CD4-positive, alpha-beta memory T cell (primary cell): ENCODE measurements around the gene DLGAP1. TPM values are rescaled to one million over a fixed set of nuclear protein-coding genes. Genes with fewer than 3 reads are reported as not detected.

Experiments used
- CTCF ChIA-PET: fragments of 350-600 bp; sonication (Branson Sonifier 250); formaldehyde crosslinking; loops from one replicate; lab custom pipeline; 2021; ENCODE audit warnings: inconsistent platforms; ENCODE audit not compliant: partially characterized antibody; lab: Charles Lee
- POLR2A ChIA-PET: fragments of 350-600 bp; sonication (Branson Sonifier 250); formaldehyde crosslinking; loops from one replicate; lab custom pipeline; 2021; ENCODE audit not compliant: partially characterized antibody; lab: Charles Lee
- DNase-seq, 5 donors: peaks; one replicate each; pipeline versions ENCODE4 v3.0.0 to v3.0.0-alpha.2; 2020 to 2022; ENCODE audit warnings: mixed read lengths in 1 of 5
- H3K27ac ChIP-seq: one replicate; pipeline ENCODE4 v1.7.0; 2013; ENCODE audit warnings: low read depth, low read length
- H3K27me3 ChIP-seq: 2 replicates; pipeline ENCODE4 v1.7.0; 2013; ENCODE audit warnings: mild to moderate bottlenecking, low read length, moderate library complexity; ENCODE audit not compliant: insufficient read depth
- H3K36me3 ChIP-seq: 2 replicates; pipeline ENCODE4 v1.7.0; 2013; ENCODE audit warnings: mild to moderate bottlenecking, low read length, moderate library complexity; ENCODE audit not compliant: insufficient read depth
- H3K4me1 ChIP-seq: 2 replicates; pipeline ENCODE4 v1.7.0; 2013; ENCODE audit warnings: mild to moderate bottlenecking, low read length, moderate library complexity; ENCODE audit not compliant: insufficient read depth
- H3K4me3 ChIP-seq, 2 donors: one replicate each; pipeline ENCODE4 v1.7.0; 2013; ENCODE audit warnings: low read length in 2 of 2, mild to moderate bottlenecking in 1 of 2
- H3K9me3 ChIP-seq, 2 donors: one replicate each; pipeline ENCODE4 v1.7.0; 2013; ENCODE audit warnings: low read length in 2 of 2, control low read depth in 1 of 2; ENCODE audit not compliant: control insufficient read depth in 1 of 2
- H3K27ac Mint-ChIP-seq, 7 donors: one replicate each; pipeline ENCODE4 v1.8.0; 2020 to 2021; ENCODE audit warnings: mixed read lengths in 7 of 7, mild to moderate bottlenecking in 6 of 7, inconsistent platforms in 3 of 7, moderate library complexity in 3 of 7
- H3K27me3 Mint-ChIP-seq, 2 donors: one replicate each; pipeline ENCODE4 v1.8.0; 2020 to 2021; ENCODE audit warnings: mixed read lengths in 2 of 2
- H3K36me3 Mint-ChIP-seq, 2 donors: one replicate each; pipeline ENCODE4 v1.8.0; 2020 to 2021; ENCODE audit warnings: mixed read lengths in 2 of 2, inconsistent platforms in 1 of 2, mild to moderate bottlenecking in 1 of 2
- H3K4me1 Mint-ChIP-seq, 4 donors: one replicate each; pipeline ENCODE4 v1.8.0; 2020 to 2021; ENCODE audit warnings: mixed read lengths in 4 of 4, mild to moderate bottlenecking in 1 of 4
- H3K4me3 Mint-ChIP-seq, 8 donors: one replicate each; pipeline ENCODE4 v1.8.0; 2020 to 2021; ENCODE audit warnings: mixed read lengths in 8 of 8, mild to moderate bottlenecking in 7 of 8, moderate library complexity in 6 of 8, inconsistent platforms in 3 of 8
- H3K9me3 Mint-ChIP-seq, 8 donors: one replicate each; pipeline ENCODE4 v1.8.0; 2020 to 2021; ENCODE audit warnings: mixed read lengths in 8 of 8, mild to moderate bottlenecking in 5 of 8, inconsistent platforms in 3 of 8, moderate library complexity in 1 of 8
- intact Hi-C: fragments of 100-400 bp; cut with micrococcal nuclease; formaldehyde crosslinking; loops from one replicate; pipeline ENCODE4 v1.15.1; 2023
- polyA plus RNA-seq, 2 donors: library from polyadenylated mRNA; unstranded; fragments of 300-500 nt; fragmentation: Illumina TruSeq; gene quantifications; one replicate each; pipeline ENCODE4 v1.2.3, GENCODE V29; 2021
- total RNA-seq, 2 experiments: library from RNA; stranded (reverse); gene quantifications; one replicate each; pipeline ENCODE4 v1.2.3, GENCODE V29; 2021

DLGAP1 gene
- total and polyA plus RNA-seq, 4 experiments from 2014 or later, result 0.17 to 0.71 (median 0.45) TPM

DNA sequence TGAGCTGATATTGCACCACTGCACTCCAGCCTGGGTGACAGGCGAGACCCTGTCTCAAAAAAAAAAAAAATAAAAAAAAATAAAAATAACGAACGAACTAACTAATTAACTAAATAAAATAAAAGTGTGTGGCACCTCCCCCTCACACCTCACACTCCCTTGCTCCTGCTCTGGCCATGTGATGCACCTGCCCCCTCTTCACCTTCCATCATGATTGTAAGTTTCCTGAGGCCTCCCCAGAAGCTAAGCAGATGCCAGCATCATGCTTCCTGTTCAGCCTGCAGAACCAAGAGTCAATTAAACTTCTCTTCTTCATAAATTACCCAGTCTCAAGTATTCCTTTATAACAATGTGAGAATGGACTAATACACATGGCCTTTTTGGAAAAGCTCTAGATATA is 773.0 kb downstream of the DLGAP1 start:
- ChIA-PET POLR2A (no interaction called here), CTCF (interaction anchor here (1.5 kb wide), 1 partner anchor 16 kb away, joined by 4 read pairs; no protein-coding TSS in a partner anchor)

DNA sequence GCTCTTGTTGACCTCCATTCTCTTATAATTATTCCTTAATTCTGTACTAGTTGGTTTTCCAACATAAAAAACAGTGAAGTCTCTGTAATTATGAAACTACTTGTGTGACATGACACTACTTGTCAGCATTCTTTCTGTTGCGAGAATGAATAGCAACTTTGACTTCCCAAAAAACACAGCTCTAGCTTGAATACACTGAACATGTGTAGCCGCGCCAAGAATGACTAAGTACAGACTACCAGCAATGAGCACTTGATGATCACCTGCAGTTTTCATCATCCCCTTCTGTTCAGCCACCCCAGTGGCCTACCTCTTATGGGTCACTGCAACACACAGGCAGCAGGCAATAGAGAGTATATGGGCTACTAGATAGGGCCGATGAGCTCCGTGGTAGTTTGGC is 775.9 kb downstream of the DLGAP1 start:
- intact Hi-C loops, result no loop called here
- H3K27ac Mint-ChIP-seq, result no peak overlapping the region
- H3K4me1 Mint-ChIP-seq, result no peaks in the 10 kb centered on the region
- Histone ChIP-seq H3K4me3 (no peak overlapping the region), H3K27ac (no peak overlapping the region), H3K4me1 (no peaks in the 10 kb centered on the region), H3K36me3 (no peaks in the 10 kb centered on the region), H3K9me3 (no peaks in the 10 kb centered on the region), H3K27me3 (no peaks in the 10 kb centered on the region)
- peaks cover 2 to 9% of the 10 kb centered on the region in 2 donors for H3K36me3 Mint-ChIP-seq
- H3K27me3 Mint-ChIP-seq, result peaks cover 8 to 14% of the 10 kb centered on the region in 2 donors
- H3K4me3 Mint-ChIP-seq, result no peak overlapping the region
- DNase-seq, result no peak
- CTCF ChIA-PET, result no interaction called here
- H3K9me3 Mint-ChIP-seq, result peaks cover 2 to 9% (median 5%) of the 10 kb centered on the region in 8 donors
- POLR2A ChIA-PET, result no interaction called here

More for the DNA sequence above, 773.0 kb downstream of the DLGAP1 start:
- Histone ChIP-seq H3K27me3 (no peaks in the 10 kb centered on the region), H3K4me3 (no peak overlapping the region), H3K4me1 (no peaks in the 10 kb centered on the region), H3K36me3 (no peaks in the 10 kb centered on the region), H3K9me3 (no peaks in the 10 kb centered on the region), H3K27ac (no peak overlapping the region)
- H3K27me3 Mint-ChIP-seq, result peaks cover 8% of the 10 kb centered on the region in 2 donors
- no peak overlapping the region for H3K4me3 Mint-ChIP-seq
- intact Hi-C loops, result no loop called here
- peaks cover 2 to 9% of the 10 kb centered on the region in 2 donors for H3K36me3 Mint-ChIP-seq
- H3K9me3 Mint-ChIP-seq, result peaks cover 2 to 9% (median 7%) of the 10 kb centered on the region in 8 donors
- no peak for DNase-seq
- H3K4me1 Mint-ChIP-seq, result no peaks in the 10 kb centered on the region
- H3K27ac Mint-ChIP-seq, result no peak overlapping the region

DNA sequence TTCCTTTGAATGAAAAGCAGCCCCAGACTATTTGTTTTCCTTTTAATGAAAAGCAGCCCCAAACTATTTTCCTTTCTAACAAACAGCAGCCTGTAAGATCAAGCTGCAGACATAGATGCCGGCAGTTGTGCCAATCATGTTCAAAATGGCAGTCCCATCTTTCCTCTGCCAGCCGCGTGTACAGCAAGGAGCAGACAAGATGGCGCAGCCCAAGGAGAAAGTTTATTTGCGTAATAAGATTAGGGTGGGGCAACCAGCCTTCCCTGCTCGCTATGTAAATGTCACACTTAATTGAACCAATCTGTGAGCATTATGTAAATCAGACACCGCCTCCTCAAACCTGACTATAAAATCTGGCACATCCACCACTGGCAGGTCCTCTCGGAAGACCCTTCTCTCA is 779.1 kb downstream of the DLGAP1 start:
- H3K4me1 Mint-ChIP-seq, result no peaks in the 10 kb centered on the region
- POLR2A ChIA-PET, result no interaction called here
- peaks cover 8 to 18% of the 10 kb centered on the region in 2 donors for H3K27me3 Mint-ChIP-seq
- H3K36me3 Mint-ChIP-seq, result no peaks in the 10 kb centered on the region
- H3K4me3 ChIP-seq, result no peak overlapping the region
- H3K36me3 ChIP-seq, result no peaks in the 10 kb centered on the region
- DNase-seq, result no peak
- H3K27ac Mint-ChIP-seq, result no peak overlapping the region
- no peaks in the 10 kb centered on the region for H3K27me3 ChIP-seq
- H3K9me3 ChIP-seq, result no peaks in the 10 kb centered on the region
- no peaks in the 10 kb centered on the region for H3K4me1 ChIP-seq
- H3K4me3 Mint-ChIP-seq, result no peak overlapping the region
- peaks cover 0 to 3% (median 0%) of the 10 kb centered on the region in 8 donors for H3K9me3 Mint-ChIP-seq
- no peak overlapping the region for H3K27ac ChIP-seq
- intact Hi-C loops, result no loop called here
- CTCF ChIA-PET, result interaction anchor here (5.0 kb wide), 1 partner anchor 10 kb away, joined by 35 read pairs; no protein-coding TSS in a partner anchor

DNA sequence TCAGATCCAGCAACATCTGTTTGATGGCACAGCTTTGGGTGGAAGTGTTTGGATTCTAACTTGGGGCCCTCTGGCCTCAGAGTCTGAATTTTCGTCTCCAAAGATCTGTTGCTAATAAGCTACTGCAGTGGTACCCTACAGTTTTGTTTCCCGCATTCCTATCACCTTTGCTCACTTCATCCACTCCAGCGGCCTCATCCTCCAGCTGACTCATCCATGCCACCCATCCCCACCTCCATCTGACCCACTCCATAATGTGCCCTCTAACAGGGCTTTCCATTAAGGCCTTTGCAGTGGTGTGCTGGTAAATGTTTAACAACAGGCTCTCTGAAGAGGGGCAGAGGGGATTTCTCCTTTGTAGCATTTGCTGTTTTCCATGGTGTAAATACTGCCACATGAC is 779.7 kb downstream of the DLGAP1 start:
- no peaks in the 10 kb centered on the region for H3K9me3 ChIP-seq
- no peak for DNase-seq
- intact Hi-C loops, result no loop called here
- no peaks in the 10 kb centered on the region for H3K27me3 ChIP-seq
- no peak overlapping the region for H3K4me3 ChIP-seq
- Mint-ChIP-seq H3K36me3 (no peaks in the 10 kb centered on the region), H3K27me3 (peaks cover 8 to 18% of the 10 kb centered on the region in 2 donors), H3K27ac (no peak overlapping the region), H3K4me3 (no peak overlapping the region), H3K9me3 (no peaks in the 10 kb centered on the region), H3K4me1 (no peaks in the 10 kb centered on the region)
- H3K27ac ChIP-seq, result no peak overlapping the region
- ChIA-PET CTCF (interaction anchor here (5.0 kb wide), 1 partner anchor 10 kb away, joined by 35 read pairs; no protein-coding TSS in a partner anchor), POLR2A (no interaction called here)
- no peaks in the 10 kb centered on the region for H3K36me3 ChIP-seq
- H3K4me1 ChIP-seq, result no peaks in the 10 kb centered on the region

DNA sequence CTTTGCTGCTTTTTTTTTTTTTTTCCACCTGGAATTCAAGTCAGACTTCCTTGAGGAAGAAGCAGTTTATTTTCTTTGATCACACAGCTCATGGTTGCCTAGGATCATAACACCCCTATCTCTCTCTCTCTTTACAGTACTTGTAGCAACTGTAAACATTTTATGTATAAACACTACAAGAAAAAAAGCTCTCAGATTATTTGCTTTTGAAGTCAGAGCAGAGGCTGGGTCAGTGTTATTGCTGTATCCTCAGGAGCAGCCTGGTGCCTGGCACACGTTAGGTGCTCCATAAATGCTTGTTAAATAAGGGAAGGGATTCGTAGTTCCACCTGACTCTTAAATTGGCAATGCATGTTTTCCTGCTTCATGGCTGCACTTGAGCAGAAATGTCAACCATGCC is 783.9 kb downstream of the DLGAP1 start:
- peak overlapping the region in 1 of 7 donors; percentile 29 for H3K27ac Mint-ChIP-seq
- H3K4me3 ChIP-seq, result no peak overlapping the region

DNA sequence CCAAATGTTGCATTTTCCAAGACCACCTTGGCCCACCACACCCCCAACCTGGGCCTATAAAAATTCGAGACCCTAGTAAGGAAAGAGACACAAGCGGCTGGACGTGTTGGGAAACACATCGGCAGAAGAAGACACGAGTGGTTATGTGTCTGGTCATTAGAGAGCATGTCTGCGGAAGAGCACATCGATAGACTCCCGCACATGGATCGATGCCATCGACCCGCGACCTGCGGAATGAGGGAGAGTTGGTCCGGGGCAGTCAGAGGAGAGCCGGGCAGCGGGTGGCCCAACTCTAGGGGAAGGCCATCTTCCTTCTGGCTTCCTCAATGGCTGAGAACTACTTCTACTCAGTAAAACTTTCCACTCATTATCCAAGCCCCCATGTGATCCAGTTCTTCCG is 785.7 kb downstream of the DLGAP1 start:
- peaks cover 2 to 9% (median 5%) of the 10 kb centered on the region in 4 donors for H3K4me1 Mint-ChIP-seq
- no peak for DNase-seq
- H3K36me3 Mint-ChIP-seq, result no peaks in the 10 kb centered on the region
- Histone ChIP-seq H3K4me3 (no peak overlapping the region), H3K27me3 (no peaks in the 10 kb centered on the region), H3K27ac (no peak overlapping the region), H3K36me3 (no peaks in the 10 kb centered on the region), H3K4me1 (peaks cover 5% of the 10 kb centered on the region), H3K9me3 (no peaks in the 10 kb centered on the region)
- no peak overlapping the region for H3K27ac Mint-ChIP-seq
- H3K4me3 Mint-ChIP-seq, result no peak overlapping the region
- H3K27me3 Mint-ChIP-seq, result peaks cover 2 to 4% of the 10 kb centered on the region in 2 donors
- CTCF ChIA-PET, result interaction anchor here (2.1 to 10.9 kb wide), 2 partner anchors 387 to 390 kb away, joined by 8 to 317 read pairs; no protein-coding TSS in a partner anchor
- intact Hi-C loops, result no loop called here
- no peaks in the 10 kb centered on the region for H3K9me3 Mint-ChIP-seq
- POLR2A ChIA-PET, result interaction anchor here (1.5 kb wide), 1 partner anchor 75 kb away, joined by 4 read pairs; no protein-coding TSS in a partner anchor

More for the DNA sequence above, 783.9 kb downstream of the DLGAP1 start:
- Mint-ChIP-seq H3K4me3 (no peak overlapping the region), H3K4me1 (peaks cover 0 to 2% (median 1%) of the 10 kb centered on the region in 4 donors), H3K36me3 (no peaks in the 10 kb centered on the region), H3K27me3 (peaks cover 0 to 4% of the 10 kb centered on the region in 2 donors), H3K9me3 (no peaks in the 10 kb centered on the region)
- Histone ChIP-seq H3K36me3 (no peaks in the 10 kb centered on the region), H3K27ac (no peak overlapping the region), H3K4me1 (peaks cover under 1% of the 10 kb centered on the region), H3K27me3 (no peaks in the 10 kb centered on the region), H3K9me3 (no peaks in the 10 kb centered on the region)
- intact Hi-C loops, result no loop called here
- ChIA-PET POLR2A (no interaction called here), CTCF (interaction anchor here (2.1 kb wide), 1 partner anchor 389 kb away, joined by 8 read pairs; no protein-coding TSS in a partner anchor)
- DNase-seq, result no peak

DNA sequence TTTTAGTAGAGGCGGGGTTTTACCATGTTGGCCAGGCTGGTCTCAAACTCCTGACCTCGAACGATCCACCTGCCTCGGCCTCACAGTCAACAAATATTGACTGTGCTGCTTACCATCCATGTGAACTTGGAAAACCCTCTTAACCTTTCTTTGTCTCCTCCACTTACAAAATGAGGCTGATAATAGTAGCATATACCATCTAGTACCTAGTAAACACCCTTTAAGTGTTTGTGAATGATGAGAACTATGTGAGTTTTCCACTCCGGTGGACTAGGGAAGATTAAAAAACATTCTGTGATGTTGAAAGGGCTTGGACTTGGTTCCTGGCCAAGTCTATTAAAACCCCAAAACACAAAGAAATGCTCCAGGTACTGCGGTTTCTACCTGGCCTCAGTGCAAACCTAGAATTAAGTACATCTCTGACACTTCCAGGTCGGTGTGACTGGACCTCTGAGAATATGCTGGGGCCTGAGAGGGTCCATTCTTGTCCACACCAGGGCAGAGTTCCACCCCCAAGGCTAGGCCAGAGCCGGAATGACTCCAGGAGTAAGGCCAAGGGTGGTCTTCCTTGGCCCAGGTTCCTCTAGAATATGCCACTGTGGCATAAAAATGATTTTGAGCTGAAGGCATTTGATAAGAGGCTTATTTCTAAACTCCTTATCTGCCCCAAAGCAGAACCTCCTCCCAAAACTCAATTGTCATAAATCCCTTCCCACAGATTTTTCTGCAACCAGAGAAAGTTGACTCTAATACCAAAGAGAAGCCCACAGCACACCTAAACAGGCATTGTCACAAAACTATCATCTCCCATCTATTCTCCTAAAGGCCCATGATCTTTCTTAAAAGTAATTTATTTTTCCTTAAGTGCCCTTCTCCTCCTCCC is 787.6 kb downstream of the DLGAP1 start:
- Mint-ChIP-seq H3K4me1 (peaks cover 2 to 9% (median 5%) of the 10 kb centered on the region in 4 donors), H3K27ac (no peak overlapping the region), H3K36me3 (no peaks in the 10 kb centered on the region), H3K9me3 (no peaks in the 10 kb centered on the region), H3K4me3 (no peak overlapping the region), H3K27me3 (peaks cover 0 to 3% of the 10 kb centered on the region in 2 donors)
- no peak overlapping the region for H3K4me3 ChIP-seq
- no peaks in the 10 kb centered on the region for H3K27me3 ChIP-seq
- CTCF ChIA-PET, result interaction anchor here (1.0 to 10.9 kb wide), 34 partner anchors 8 to 673 kb away, joined by 3 to 317 read pairs (median 8); no protein-coding TSS in a partner anchor
- H3K4me1 ChIP-seq, result peaks cover 5% of the 10 kb centered on the region
- H3K36me3 ChIP-seq, result no peaks in the 10 kb centered on the region
- no peak for DNase-seq
- intact Hi-C loops, result loop anchor here (2.0 kb wide), 1 partner anchor 63 kb away; no protein-coding TSS in a partner anchor
- POLR2A ChIA-PET, result interaction anchor here (1.2 to 3.4 kb wide), 4 partner anchors 73 to 386 kb away, joined by 4 to 33 read pairs (median 6); no protein-coding TSS in a partner anchor
- no peaks in the 10 kb centered on the region for H3K9me3 ChIP-seq
- no peak overlapping the region for H3K27ac ChIP-seq
